Measurements from ENCODE around the gene GOPC.

DNA sequence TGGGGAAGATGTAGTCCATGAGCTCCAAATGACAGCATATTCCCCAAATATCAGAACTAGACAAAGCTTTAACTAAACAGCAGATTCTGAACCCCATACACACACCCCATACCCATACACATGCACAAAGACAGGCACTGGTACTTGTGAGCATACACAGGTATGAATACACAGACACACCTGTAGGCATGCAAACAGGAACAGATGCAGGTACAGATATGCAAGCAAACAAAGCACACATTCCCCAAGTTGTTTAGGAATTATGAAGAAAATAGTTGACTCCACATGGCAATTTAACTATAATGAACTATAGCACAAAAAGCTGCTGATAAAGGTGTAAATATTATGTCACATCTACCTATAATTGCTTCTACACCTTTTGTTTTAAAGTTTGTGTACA, 16.7 kb downstream of the GOPC start:
- TF ChIP-seq GATA2 (IDR thresholded peaks at IDR 0.05; ENCODE audit: low read depth, low read length), result no peak
- no peak for TF ChIP-seq GATA3 (IDR thresholded peaks at IDR 0.05; ENCODE audit: low read depth, low read length)
